BE2C (cell line): ENCODE measurements around the gene CACNA2D3.
A peak's percentile ranks its signal among the peaks of the same experiment; 100 is the strongest.

Source experiments
- DNase-seq: peaks from one replicate; pipeline ENCODE4 v3.0.0-alpha.2; 2020
- H3K27me3 ChIP-seq: fragments of 250-450 bp; sonication (Bioruptor Pico); 2 replicates; pipeline ENCODE4 v1.5.1; 2020; ENCODE audit warnings: mild to moderate bottlenecking
- H3K36me3 ChIP-seq: fragments of 250-450 bp; sonication (Bioruptor Pico); 2 replicates; pipeline ENCODE4 v1.5.1; 2020; ENCODE audit warnings: mild to moderate bottlenecking
- H3K4me1 ChIP-seq: fragments of 250-450 bp; sonication (Bioruptor Pico); 2 replicates; pipeline ENCODE4 v1.5.1; 2020
- H3K4me3 ChIP-seq: 2 replicates; pipeline ENCODE4 v1.5.1; 2011; ENCODE audit warnings: low read depth, low read length
- H3K9me3 ChIP-seq: fragments of 250-450 bp; sonication (Bioruptor Pico); 2 replicates; pipeline ENCODE4 v1.5.1; 2020
- CTCF ChIP-seq: IDR thresholded peaks from 2 replicates; pipeline ENCODE4 v1.5.1; 2012; ENCODE audit warnings: mild to moderate bottlenecking, low read depth, low read length

CACNA2D3 gene

DNA sequence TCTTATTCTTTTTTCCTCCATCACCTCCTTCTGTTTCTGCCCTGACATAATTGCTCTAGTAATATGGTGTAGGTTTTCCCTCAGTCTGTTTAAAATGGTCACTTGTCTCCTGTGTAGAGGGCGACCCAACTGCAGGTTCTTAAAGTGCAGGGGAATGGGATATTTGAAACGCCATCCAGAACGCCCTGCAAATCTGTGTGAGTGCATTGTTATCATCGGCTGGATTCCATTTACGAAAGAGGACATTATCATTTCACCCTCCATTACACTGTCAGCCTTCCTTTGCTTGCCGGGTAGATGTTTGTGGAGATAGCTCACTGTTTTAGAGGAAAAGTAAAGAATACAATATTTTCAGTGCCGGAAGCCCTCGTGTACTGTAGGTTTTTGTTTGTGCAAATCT lies 451.5 kb downstream of the CACNA2D3 start:
- H3K36me3 ChIP-seq = no peaks in the 10 kb centered on the region
- no peaks in the 10 kb centered on the region for H3K27me3 ChIP-seq
- no peak for TF ChIP-seq CTCF
- peak; percentile 27 for DNase-seq
- peaks cover 5% of the 10 kb centered on the region for H3K4me1 ChIP-seq
- peak overlapping the region; percentile 41 for H3K4me3 ChIP-seq
- H3K9me3 ChIP-seq = no peaks in the 10 kb centered on the region

DNA sequence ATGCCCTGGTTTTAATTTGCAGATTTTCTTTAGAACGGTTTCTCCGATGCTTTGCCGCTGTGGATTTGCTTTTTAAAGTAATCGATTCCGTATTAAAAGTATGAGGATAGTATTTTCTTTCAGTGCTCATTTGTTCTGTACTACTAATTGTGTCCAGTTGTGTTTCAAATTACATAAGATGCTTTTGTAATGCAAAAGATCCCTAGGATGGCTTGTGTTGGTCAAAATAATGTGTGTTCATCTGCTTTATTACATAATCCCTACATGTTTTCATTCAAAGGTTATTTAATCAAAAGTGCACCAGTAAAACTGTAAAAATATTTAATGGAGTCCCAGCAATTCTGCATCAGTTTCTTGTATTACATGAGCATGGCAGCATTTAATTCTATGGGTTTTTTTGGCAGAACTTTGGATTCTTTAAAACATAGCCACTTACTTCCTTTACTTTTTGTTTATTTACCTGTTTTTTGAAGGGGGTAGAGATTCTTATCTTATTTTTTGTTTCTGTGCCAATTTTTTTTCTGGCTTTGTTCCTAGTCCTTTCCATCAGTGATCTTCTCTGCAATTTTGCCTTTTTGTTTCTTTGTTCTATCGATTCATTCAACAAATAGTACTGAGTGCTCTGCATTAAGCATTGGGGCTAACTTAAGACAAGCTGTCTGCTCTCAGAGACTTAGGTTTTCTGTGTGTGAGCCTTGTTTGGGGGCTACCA lies 452.7 kb downstream of the CACNA2D3 start:
- no peak for DNase-seq
- Histone ChIP-seq H3K4me1 (peaks cover 5% of the 10 kb centered on the region), H3K27me3 (no peaks in the 10 kb centered on the region), H3K36me3 (no peaks in the 10 kb centered on the region), H3K4me3 (no peak overlapping the region), H3K9me3 (no peaks in the 10 kb centered on the region)
- no peak for TF ChIP-seq CTCF

DNA sequence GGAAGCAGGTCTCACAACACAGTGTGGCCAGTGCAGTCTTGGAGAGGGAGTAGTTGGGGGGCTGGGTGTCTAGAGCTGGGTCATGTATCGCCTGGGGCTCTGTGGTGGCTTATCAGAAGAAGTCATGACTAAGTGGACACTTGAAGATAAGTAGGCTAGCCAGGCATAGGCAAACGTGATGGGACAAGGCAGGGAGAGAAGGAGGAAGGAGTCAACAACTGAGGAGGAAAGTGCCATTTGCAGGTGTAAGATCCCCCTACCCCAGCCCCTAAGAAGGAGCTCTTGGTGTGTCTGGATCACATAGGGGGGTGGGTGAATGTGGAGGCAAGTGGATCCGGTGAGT lies 453.2 kb downstream of the CACNA2D3 start:
- H3K27me3 ChIP-seq = no peaks in the 10 kb centered on the region
- no peak for DNase-seq
- no peak for TF ChIP-seq CTCF
- H3K4me1 ChIP-seq = peaks cover 5% of the 10 kb centered on the region
- H3K36me3 ChIP-seq = no peaks in the 10 kb centered on the region
- H3K4me3 ChIP-seq = no peak overlapping the region
- no peaks in the 10 kb centered on the region for H3K9me3 ChIP-seq

GRCh38 chr3:54577313-54577712 lies 455.0 kb downstream of the CACNA2D3 start:
- no peaks in the 10 kb centered on the region for H3K36me3 ChIP-seq
- no peaks in the 10 kb centered on the region for H3K27me3 ChIP-seq
- DNase-seq = no peak
- H3K4me3 ChIP-seq = no peak overlapping the region
- no peak for TF ChIP-seq CTCF
- peaks cover 5% of the 10 kb centered on the region for H3K4me1 ChIP-seq
- H3K9me3 ChIP-seq = no peaks in the 10 kb centered on the region

DNA sequence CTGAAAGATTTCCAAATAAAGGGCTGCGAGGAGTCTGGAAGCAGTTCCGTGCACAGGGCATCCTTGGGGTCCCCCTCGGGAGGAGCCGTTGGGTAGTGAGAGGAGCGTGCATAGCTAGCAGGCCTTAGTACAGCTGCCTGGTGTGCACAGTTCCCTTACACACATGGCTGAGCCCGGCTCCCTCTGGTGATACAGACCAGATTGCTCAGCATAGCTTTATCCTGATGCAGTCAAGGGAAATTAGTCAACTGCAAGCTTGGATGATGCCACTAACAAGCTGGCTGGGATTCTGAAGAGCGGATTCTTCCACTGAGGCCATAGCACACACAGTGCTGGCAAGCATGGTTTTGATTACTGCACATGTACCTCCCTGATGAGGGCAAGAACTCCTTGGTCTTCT lies 456.1 kb downstream of the CACNA2D3 start:
- Histone ChIP-seq H3K9me3 (no peaks in the 10 kb centered on the region), H3K27me3 (no peaks in the 10 kb centered on the region), H3K4me1 (peaks cover 5% of the 10 kb centered on the region), H3K4me3 (no peak overlapping the region), H3K36me3 (no peaks in the 10 kb centered on the region)
- DNase-seq = peak; percentile 39
- no peak for TF ChIP-seq CTCF

- H3K9me3 ChIP-seq = no peaks in the 10 kb centered on the region
- no peak for DNase-seq
These were observed 458.1 kb downstream of the CACNA2D3 start for GRCh38 chr3:54580453-54580852.

More at GRCh38 chr3:54580453-54580852, 458.1 kb downstream of the CACNA2D3 start:
- Histone ChIP-seq H3K4me3 (no peak overlapping the region), H3K27me3 (no peaks in the 10 kb centered on the region), H3K36me3 (no peaks in the 10 kb centered on the region), H3K4me1 (peaks cover 3% of the 10 kb centered on the region; the same call in 1 of the 2 replicates)
- TF ChIP-seq CTCF = no peak
